ENCODE measurements around the gene HIKESHI. TPM values are rescaled to one million over a fixed set of nuclear protein-coding genes. Genes with fewer than 3 reads are reported as not detected.
"Not testable (repeated sequence)": the region's sequence is repeated elsewhere in the genome, so short reads cannot be mapped to it uniquely, and the experiment has no call there.

The HIKESHI gene
- total and polyA plus RNA-seq, 2 experiments from 2014 or later, result 46.2 to 61.9 TPM

GRCh38 chr11:86294026-86294425 is 8.0 kb upstream of the HIKESHI start:
- Histone ChIP-seq H2AFZ (no peak overlapping the region), H3K9me2 (replicated peaks; ENCODE audit: insufficient read depth) (no peaks in the 10 kb centered on the region), H3K36me3 (replicated peaks; ENCODE audit: insufficient read depth, low read depth) (no peaks in the 10 kb centered on the region), H4K20me1 (ENCODE audit: insufficient read depth, poor library complexity, severe bottlenecking) (no peaks in the 10 kb centered on the region), H3K4me2 (no peak overlapping the region), H3K9me3 (ENCODE audit: low read depth) (no peaks in the 10 kb centered on the region), H3K27me3 (no peaks in the 10 kb centered on the region), H3K4me3 (no peak overlapping the region), H3K4me1 (ENCODE audit: insufficient read depth) (no peaks in the 10 kb centered on the region), H3K27ac (no peak overlapping the region), H3K79me2 (no peaks in the 10 kb centered on the region)
- no peak for DNase-seq (ENCODE audit: low spot score)
- TF ChIP-seq EZH2phosphoT487 (IDR thresholded peaks at IDR 0.05; ENCODE audit: low read depth, severe bottlenecking, unreplicated experiment), result no peak

- H3K79me2 ChIP-seq, result peaks cover 33% of the 10 kb centered on the region
- no peak for DNase-seq (ENCODE audit: low spot score)
- H3K27me3 ChIP-seq, result no peaks in the 10 kb centered on the region
- H3K9me2 ChIP-seq (replicated peaks; ENCODE audit: insufficient read depth), result no peaks in the 10 kb centered on the region
- no peak overlapping the region for H3K27ac ChIP-seq
- no peaks in the 10 kb centered on the region for H4K20me1 ChIP-seq (ENCODE audit: insufficient read depth, poor library complexity, severe bottlenecking)
- no peaks in the 10 kb centered on the region for H3K9me3 ChIP-seq (ENCODE audit: low read depth)
- peaks cover 7% of the 10 kb centered on the region for H3K4me1 ChIP-seq (ENCODE audit: insufficient read depth)
- no peak overlapping the region for H3K4me3 ChIP-seq
- H3K4me2 ChIP-seq, result peak overlapping the region; percentile 72
- TF ChIP-seq EZH2phosphoT487 (IDR thresholded peaks at IDR 0.05; ENCODE audit: low read depth, severe bottlenecking, unreplicated experiment) (no peak), EZH2 (IDR thresholded peaks at IDR 0.05; ENCODE audit: borderline replicate concordance) (no peak), CTCF (IDR thresholded peaks at IDR 0.05; ENCODE audit: poor library complexity) (no peak)
- 7% methylated on average over 6 of the region's 6 CpGs for WGBS (ENCODE audit: low lambda C conversion rate, missing lambda C conversion rate)
- H2AFZ ChIP-seq, result peak overlapping the region; percentile 70
- no peaks in the 10 kb centered on the region for H3K36me3 ChIP-seq (replicated peaks; ENCODE audit: insufficient read depth, low read depth)
Measured at GRCh38 chr11:86301742-86302091, 323 bp upstream of the HIKESHI start.

- Histone ChIP-seq H3K36me3 (replicated peaks; ENCODE audit: insufficient read depth, low read depth) (no peaks in the 10 kb centered on the region), H3K9me2 (replicated peaks; ENCODE audit: insufficient read depth) (no peaks in the 10 kb centered on the region), H3K4me3 (peak overlapping the region; percentile 83), H3K27ac (no peak overlapping the region), H2AFZ (no peak overlapping the region), H3K4me1 (ENCODE audit: insufficient read depth) (peaks cover 7% of the 10 kb centered on the region), H4K20me1 (ENCODE audit: insufficient read depth, poor library complexity, severe bottlenecking) (no peaks in the 10 kb centered on the region), H3K27me3 (no peaks in the 10 kb centered on the region), H3K9me3 (ENCODE audit: low read depth) (no peaks in the 10 kb centered on the region), H3K79me2 (peaks cover 34% of the 10 kb centered on the region), H3K4me2 (peak overlapping the region; percentile 76)
- no peak for TF ChIP-seq EZH2 (IDR thresholded peaks at IDR 0.05; ENCODE audit: borderline replicate concordance)
- no peak for TF ChIP-seq EZH2phosphoT487 (IDR thresholded peaks at IDR 0.05; ENCODE audit: low read depth, severe bottlenecking, unreplicated experiment)
- no peak for TF ChIP-seq CTCF (IDR thresholded peaks at IDR 0.05; ENCODE audit: poor library complexity)
- 81% methylated on average over 2 of the region's 2 CpGs for WGBS (ENCODE audit: low lambda C conversion rate, missing lambda C conversion rate)
- DNase-seq (ENCODE audit: low spot score), result no peak
Measured at GRCh38 chr11:86303257-86303656, 1.2 kb downstream of the HIKESHI start.

GRCh38 chr11:86308710-86309109 is 6.7 kb downstream of the HIKESHI start:
- peaks cover 31% of the 10 kb centered on the region for H3K79me2 ChIP-seq
- H3K4me2 ChIP-seq; H3K27me3 ChIP-seq; H3K4me3 ChIP-seq; H3K36me3 ChIP-seq (replicated peaks; ENCODE audit: insufficient read depth, low read depth); DNase-seq (ENCODE audit: low spot score); H3K9me2 ChIP-seq (replicated peaks; ENCODE audit: insufficient read depth); H3K9me3 ChIP-seq (ENCODE audit: low read depth); H3K27ac ChIP-seq; H2AFZ ChIP-seq; H4K20me1 ChIP-seq (ENCODE audit: insufficient read depth, poor library complexity, severe bottlenecking); H3K4me1 ChIP-seq (ENCODE audit: insufficient read depth): not testable (repeated sequence)
- WGBS (ENCODE audit: low lambda C conversion rate, missing lambda C conversion rate), result 92% methylated on average over 2 of the region's 4 CpGs

- TF ChIP-seq CTCF (IDR thresholded peaks at IDR 0.05; ENCODE audit: poor library complexity) (no peak), EZH2phosphoT487 (IDR thresholded peaks at IDR 0.05; ENCODE audit: low read depth, severe bottlenecking, unreplicated experiment) (no peak)
- no peaks in the 10 kb centered on the region for H3K4me1 ChIP-seq (ENCODE audit: insufficient read depth)
- no peak overlapping the region for H3K4me3 ChIP-seq
- H3K36me3 ChIP-seq (replicated peaks; ENCODE audit: insufficient read depth, low read depth), result no peaks in the 10 kb centered on the region
- no peak for DNase-seq (ENCODE audit: low spot score)
- H3K9me3 ChIP-seq (ENCODE audit: low read depth), result no peaks in the 10 kb centered on the region
- no peak overlapping the region for H3K4me2 ChIP-seq
- 91% methylated on average over 2 of the region's 2 CpGs for WGBS (ENCODE audit: low lambda C conversion rate, missing lambda C conversion rate)
- H4K20me1 ChIP-seq (ENCODE audit: insufficient read depth, poor library complexity, severe bottlenecking), result no peaks in the 10 kb centered on the region
- no peaks in the 10 kb centered on the region for H3K27me3 ChIP-seq
- H3K27ac ChIP-seq, result no peak overlapping the region
- H3K79me2 ChIP-seq, result peaks cover 14% of the 10 kb centered on the region
- no peaks in the 10 kb centered on the region for H3K9me2 ChIP-seq (replicated peaks; ENCODE audit: insufficient read depth)
- H2AFZ ChIP-seq, result no peak overlapping the region
Measured at GRCh38 chr11:86313793-86314192, 11.8 kb downstream of the HIKESHI start.
